Measurements from ENCODE around the gene KCNH1. TPM values are rescaled to one million over a fixed set of nuclear protein-coding genes. Genes with fewer than 3 reads are reported as not detected.

Gene KCNH1
- polyA plus RNA-seq, 1 experiment = 3.5 TPM

DNA sequence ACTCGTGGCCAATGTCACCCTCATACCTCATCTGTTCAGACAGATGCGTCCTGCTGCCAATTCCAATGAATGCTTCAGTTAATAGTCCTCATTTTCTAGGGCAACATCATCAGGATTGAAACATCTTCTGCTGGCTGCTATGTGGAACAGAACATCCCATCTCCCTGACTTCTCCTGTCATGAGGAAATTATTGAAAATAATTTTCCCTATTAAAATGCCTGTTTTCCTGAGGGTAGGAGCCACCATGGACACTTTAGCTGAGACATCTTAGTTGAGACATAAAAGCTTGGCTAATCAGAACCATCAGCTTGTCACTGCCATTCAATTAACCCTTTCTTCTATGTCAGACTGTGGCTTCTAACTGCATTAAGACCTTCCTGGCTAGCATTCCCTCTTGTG is 409.2 kb downstream of the KCNH1 start:
- ChIA-PET POLR2A (no interaction called here), CTCF (interaction anchor here (0.9 kb wide), 1 partner anchor 410 kb away, joined by 3 read pairs; the partner anchor contains the start of gene KCNH1)
- TF ChIP-seq, protein P1, sequence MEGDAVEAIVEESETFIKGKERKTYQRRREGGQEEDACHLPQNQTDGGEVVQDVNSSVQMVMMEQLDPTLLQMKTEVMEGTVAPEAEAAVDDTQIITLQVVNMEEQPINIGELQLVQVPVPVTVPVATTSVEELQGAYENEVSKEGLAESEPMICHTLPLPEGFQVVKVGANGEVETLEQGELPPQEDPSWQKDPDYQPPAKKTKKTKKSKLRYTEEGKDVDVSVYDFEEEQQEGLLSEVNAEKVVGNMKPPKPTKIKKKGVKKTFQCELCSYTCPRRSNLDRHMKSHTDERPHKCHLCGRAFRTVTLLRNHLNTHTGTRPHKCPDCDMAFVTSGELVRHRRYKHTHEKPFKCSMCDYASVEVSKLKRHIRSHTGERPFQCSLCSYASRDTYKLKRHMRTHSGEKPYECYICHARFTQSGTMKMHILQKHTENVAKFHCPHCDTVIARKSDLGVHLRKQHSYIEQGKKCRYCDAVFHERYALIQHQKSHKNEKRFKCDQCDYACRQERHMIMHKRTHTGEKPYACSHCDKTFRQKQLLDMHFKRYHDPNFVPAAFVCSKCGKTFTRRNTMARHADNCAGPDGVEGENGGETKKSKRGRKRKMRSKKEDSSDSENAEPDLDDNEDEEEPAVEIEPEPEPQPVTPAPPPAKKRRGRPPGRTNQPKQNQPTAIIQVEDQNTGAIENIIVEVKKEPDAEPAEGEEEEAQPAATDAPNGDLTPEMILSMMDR (IDR thresholded peaks at IDR 0.05; ENCODE audit: insufficient read depth, low read depth, low read length) = no peak
- Histone ChIP-seq H3K27me3 (ENCODE audit: control insufficient read depth, insufficient read depth, low read length) (no peaks in the 10 kb centered on the region), H3K4me3 (ENCODE audit: low read depth, low read length) (no peak overlapping the region), H3K36me3 (ENCODE audit: control insufficient read depth, insufficient read depth, low read length) (no peaks in the 10 kb centered on the region)
- no peak for DNase-seq (ENCODE audit: low read depth)

DNA sequence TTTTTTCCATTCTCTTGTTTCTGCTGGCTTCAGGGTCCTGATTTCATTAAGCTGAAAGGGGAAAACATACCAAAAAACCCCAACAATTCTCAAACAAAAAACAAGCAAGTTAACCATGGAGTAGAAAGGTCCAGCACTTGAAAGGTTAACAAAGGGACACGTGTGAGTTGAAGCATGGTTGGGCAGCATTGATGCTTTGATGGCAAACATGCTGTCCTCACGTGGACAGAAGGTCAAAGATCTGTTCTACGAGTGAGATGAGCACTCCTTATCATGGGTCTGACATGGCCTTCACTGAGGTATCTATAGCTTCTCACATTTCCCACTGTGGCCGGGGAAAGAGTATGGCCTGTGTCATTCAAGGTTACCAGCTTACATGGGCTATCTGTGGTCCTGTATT is 410.3 kb downstream of the KCNH1 start:
- CTCF ChIA-PET = interaction anchor here (0.9 kb wide), 1 partner anchor 411 kb away, joined by 3 read pairs; the partner anchor contains the start of gene KCNH1
- POLR2A ChIA-PET = no interaction called here
- TF ChIP-seq, protein P1 (IDR thresholded peaks at IDR 0.05; ENCODE audit: insufficient read depth, low read depth, low read length) = no peak
- DNase-seq (ENCODE audit: low read depth) = no peak
- Histone ChIP-seq H3K4me3 (ENCODE audit: low read depth, low read length) (no peak overlapping the region), H3K27me3 (ENCODE audit: control insufficient read depth, insufficient read depth, low read length) (no peaks in the 10 kb centered on the region), H3K36me3 (ENCODE audit: control insufficient read depth, insufficient read depth, low read length) (no peaks in the 10 kb centered on the region)

DNA sequence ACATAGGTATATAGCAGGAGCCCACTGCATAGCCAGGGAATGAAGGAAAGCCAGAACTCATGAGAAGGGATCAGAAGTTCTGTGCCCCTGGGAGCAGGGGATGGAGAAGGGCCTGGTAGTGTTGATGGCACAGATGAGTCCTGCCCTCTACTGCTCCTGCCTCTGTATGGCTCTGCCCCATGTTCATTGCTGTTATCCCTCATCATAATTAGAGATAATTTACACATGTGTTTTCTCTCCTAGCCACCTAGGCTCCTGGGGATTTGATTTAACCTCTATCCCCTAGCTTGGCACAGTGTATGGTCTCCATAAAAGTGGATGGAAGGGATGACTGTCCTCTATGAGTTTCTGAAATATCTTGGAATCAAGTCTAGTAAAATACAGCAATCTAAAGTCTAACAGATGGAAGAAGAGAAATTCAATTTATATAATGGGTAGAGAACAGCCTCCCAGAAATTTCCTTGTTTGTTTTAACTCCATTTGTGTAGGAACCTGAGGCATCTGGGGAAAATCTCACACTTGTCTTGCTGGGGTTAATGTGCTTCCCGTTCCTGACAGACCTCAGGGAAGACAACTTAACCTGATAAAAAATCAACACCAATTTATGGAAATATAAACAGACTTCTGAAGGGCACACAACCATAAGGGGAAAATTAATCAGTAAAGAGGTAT is 411.4 kb downstream of the KCNH1 start:
- POLR2A ChIA-PET = no interaction called here
- CTCF ChIA-PET = interaction anchor here (2.2 kb wide), 1 partner anchor 12 kb away, joined by 9 read pairs; no protein-coding TSS in a partner anchor
- H3K36me3 ChIP-seq (ENCODE audit: control insufficient read depth, insufficient read depth, low read length) = no peaks in the 10 kb centered on the region
- DNase-seq (ENCODE audit: low read depth) = no peak
- TF ChIP-seq, protein P1 (IDR thresholded peaks at IDR 0.05; ENCODE audit: insufficient read depth, low read depth, low read length) = no peak
- no peak overlapping the region for H3K4me3 ChIP-seq (ENCODE audit: low read depth, low read length)
- no peaks in the 10 kb centered on the region for H3K27me3 ChIP-seq (ENCODE audit: control insufficient read depth, insufficient read depth, low read length)

DNA sequence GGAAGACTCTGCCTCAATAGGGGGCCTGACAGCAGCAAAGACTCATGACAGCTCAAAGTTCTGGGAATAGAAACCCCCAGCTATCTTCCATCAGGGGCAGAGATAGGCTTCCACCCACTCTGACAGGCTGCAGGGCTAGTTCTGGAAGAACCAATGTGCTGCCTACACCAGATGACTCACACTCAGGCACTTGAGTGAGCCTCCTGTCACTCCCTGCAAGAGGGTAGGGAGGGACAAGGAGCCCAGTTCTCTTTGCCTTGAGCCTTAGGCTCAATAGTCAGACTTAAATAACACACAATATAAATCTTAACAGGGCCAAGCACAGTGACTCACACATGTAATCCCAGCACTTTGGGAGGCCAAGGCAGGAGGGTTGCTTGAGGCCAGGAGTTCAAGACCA is 418.9 kb downstream of the KCNH1 start:
- Histone ChIP-seq H3K27me3 (ENCODE audit: control insufficient read depth, insufficient read depth, low read length) (no peaks in the 10 kb centered on the region), H3K4me3 (ENCODE audit: low read depth, low read length) (no peak overlapping the region), H3K36me3 (ENCODE audit: control insufficient read depth, insufficient read depth, low read length) (no peaks in the 10 kb centered on the region)
- TF ChIP-seq, protein P1 (IDR thresholded peaks at IDR 0.05; ENCODE audit: insufficient read depth, low read depth, low read length) = no peak
- ChIA-PET POLR2A (no interaction called here), CTCF (interaction anchor here (0.6 kb wide), 1 partner anchor 839 kb away, joined by 3 read pairs; no protein-coding TSS in a partner anchor)
- no peak for DNase-seq (ENCODE audit: low read depth)

DNA sequence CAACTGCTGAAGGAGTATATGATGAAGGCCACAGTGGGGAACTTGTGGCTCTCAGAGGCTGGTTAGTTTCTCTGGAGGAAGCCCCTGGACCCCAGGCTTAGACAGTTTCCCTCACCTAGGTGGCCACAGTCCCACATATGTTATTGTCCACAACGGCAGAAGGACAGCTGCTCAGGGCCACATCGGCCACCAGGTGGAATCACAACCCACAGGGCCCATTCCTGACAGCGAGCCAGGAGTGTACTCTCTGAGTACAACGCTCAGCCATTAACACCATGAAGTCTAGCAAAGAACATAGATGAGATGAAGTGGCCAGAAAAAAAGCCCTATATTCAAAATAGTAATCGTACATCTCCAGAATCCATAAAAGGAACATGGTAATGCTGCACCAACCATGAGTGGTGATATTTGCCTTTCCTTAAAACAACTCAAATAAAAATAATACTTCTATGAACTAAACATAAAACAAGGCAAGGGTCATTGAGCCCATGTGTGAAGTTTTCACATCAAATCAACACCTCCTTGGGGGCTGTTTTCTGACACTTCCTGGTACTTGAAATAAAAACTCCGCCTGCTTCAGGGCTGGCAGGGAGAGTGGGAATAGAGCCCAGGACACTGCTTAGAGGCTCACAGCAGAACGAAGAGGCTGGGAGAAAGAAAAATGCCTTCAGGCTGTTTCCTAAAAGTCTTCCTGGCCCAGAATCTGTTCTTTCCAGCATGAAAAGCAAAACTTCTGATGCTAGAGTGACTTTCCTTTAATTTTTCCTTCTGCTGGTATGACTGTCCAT is 421.9 kb downstream of the KCNH1 start:
- no peak for DNase-seq (ENCODE audit: low read depth)
- ChIA-PET CTCF (interaction anchor here (1.2 kb wide), 1 partner anchor 9 kb away, joined by 4 read pairs; no protein-coding TSS in a partner anchor), POLR2A (no interaction called here)
- no peaks in the 10 kb centered on the region for H3K36me3 ChIP-seq (ENCODE audit: control insufficient read depth, insufficient read depth, low read length)
- H3K4me3 ChIP-seq (ENCODE audit: low read depth, low read length) = no peak overlapping the region
- TF ChIP-seq, protein P1 (IDR thresholded peaks at IDR 0.05; ENCODE audit: insufficient read depth, low read depth, low read length) = no peak
- H3K27me3 ChIP-seq (ENCODE audit: control insufficient read depth, insufficient read depth, low read length) = no peaks in the 10 kb centered on the region

Measured in BJ (cell line).